Measurements from ENCODE around the gene CAMTA1.

DNA sequence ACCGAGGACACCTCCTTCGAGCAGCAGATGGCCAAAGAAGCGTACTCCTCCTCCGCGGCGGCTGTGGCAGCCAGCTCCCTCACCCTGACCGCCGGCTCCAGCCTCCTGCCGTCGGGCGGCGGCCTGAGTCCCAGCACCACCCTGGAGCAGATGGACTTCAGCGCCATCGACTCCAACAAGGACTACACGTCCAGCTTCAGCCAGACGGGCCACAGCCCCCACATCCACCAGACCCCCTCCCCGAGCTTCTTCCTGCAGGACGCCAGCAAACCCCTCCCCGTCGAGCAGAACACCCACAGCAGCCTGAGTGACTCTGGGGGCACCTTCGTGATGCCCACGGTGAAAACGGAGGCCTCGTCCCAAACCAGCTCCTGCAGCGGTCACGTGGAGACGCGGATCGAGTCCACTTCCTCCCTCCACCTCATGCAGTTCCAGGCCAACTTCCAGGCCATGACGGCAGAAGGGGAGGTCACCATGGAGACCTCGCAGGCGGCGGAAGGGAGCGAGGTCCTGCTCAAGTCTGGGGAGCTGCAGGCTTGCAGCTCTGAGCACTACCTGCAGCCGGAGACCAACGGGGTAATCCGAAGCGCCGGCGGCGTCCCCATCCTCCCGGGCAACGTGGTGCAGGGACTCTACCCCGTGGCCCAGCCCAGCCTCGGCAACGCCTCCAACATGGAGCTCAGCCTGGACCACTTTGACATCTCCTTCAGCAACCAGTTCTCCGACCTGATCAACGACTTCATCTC, 879.1 kb downstream of the CAMTA1 start:
- TF ChIP-seq, protein P1, sequence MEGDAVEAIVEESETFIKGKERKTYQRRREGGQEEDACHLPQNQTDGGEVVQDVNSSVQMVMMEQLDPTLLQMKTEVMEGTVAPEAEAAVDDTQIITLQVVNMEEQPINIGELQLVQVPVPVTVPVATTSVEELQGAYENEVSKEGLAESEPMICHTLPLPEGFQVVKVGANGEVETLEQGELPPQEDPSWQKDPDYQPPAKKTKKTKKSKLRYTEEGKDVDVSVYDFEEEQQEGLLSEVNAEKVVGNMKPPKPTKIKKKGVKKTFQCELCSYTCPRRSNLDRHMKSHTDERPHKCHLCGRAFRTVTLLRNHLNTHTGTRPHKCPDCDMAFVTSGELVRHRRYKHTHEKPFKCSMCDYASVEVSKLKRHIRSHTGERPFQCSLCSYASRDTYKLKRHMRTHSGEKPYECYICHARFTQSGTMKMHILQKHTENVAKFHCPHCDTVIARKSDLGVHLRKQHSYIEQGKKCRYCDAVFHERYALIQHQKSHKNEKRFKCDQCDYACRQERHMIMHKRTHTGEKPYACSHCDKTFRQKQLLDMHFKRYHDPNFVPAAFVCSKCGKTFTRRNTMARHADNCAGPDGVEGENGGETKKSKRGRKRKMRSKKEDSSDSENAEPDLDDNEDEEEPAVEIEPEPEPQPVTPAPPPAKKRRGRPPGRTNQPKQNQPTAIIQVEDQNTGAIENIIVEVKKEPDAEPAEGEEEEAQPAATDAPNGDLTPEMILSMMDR (IDR thresholded peaks at IDR 0.05; ENCODE audit: poor library complexity): no peak
- no peak for TF ChIP-seq EZH2 (IDR thresholded peaks at IDR 0.05; ENCODE audit: borderline replicate concordance)

Measured in hepatocyte (in vitro differentiated cells).